ENCODE results near the gene SCYL1.

DNA sequence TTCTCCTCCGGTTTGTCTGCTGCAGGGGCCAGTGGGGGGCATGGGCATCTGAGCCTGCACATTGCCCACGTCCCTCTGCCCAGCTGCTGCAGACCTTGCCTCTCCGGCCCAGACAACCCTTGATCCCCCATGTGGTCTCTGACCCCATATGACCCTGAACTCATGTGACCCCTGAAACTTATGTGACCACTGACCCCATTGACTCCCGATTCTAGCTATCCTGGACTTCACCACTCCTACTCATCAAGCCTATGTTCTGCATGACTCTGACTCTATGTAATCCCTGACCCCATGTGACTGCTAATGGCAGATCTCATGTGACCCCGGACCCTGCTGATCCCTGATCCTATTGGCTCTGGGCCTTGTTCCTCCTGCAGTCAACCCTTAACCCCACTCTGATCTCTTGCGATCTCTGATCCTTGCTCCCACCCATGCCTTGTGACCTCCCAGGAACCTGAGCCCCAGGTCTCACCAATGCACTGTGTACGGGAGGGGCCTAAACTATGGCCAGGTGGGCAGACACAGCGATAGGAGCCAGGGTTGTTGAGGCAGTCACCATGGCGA lies 27.6 kb downstream of the SCYL1 start:
- TF ChIP-seq CTCF (IDR thresholded peaks at IDR 0.05; ENCODE audit: poor library complexity) (no peak), EZH2phosphoT487 (IDR thresholded peaks at IDR 0.05; ENCODE audit: low read depth, severe bottlenecking, unreplicated experiment) (no peak)

Measured in hepatocyte (in vitro differentiated cells).